Effector memory CD4-positive, alpha-beta T cell (primary cell): ENCODE measurements around the gene PIP4P1.
A peak's percentile ranks its signal among the peaks of the same experiment; 100 is the strongest.
"Not testable (repeated sequence)": the region's sequence is repeated elsewhere in the genome, so short reads cannot be mapped to it uniquely, and the experiment has no call there.

Experiments used
- DNase-seq, 3 donors: peaks; one replicate each; pipeline ENCODE4 v3.0.0-alpha.2; 2020
- H3K27ac ChIP-seq: 2 replicates; pipeline ENCODE4 v1.7.0; 2013; ENCODE audit warnings: mild to moderate bottlenecking, low read length, moderate library complexity; ENCODE audit not compliant: insufficient read depth, poor library complexity, severe bottlenecking
- H3K27me3 ChIP-seq: replicated peaks from 2 replicates; pipeline ENCODE4 v1.7.0; 2013; ENCODE audit warnings: mild to moderate bottlenecking, low read length; ENCODE audit not compliant: insufficient read depth, control insufficient read depth, poor library complexity, severe bottlenecking
- H3K36me3 ChIP-seq: 2 replicates; pipeline ENCODE4 v1.7.0; 2013; ENCODE audit warnings: mild to moderate bottlenecking, low read length, moderate library complexity; ENCODE audit not compliant: control insufficient read depth, insufficient read depth
- H3K4me1 ChIP-seq: 2 replicates; pipeline ENCODE4 v1.7.0; 2013; ENCODE audit warnings: low read length, mild to moderate bottlenecking; ENCODE audit not compliant: control insufficient read depth, insufficient read depth, poor library complexity, severe bottlenecking
- H3K4me3 ChIP-seq: 2 replicates; pipeline ENCODE4 v1.7.0; 2013; ENCODE audit warnings: low read length, low read depth, mild to moderate bottlenecking; ENCODE audit not compliant: insufficient read depth, poor library complexity, severe bottlenecking
- H3K9me3 ChIP-seq: 2 replicates; pipeline ENCODE4 v1.7.0; 2013; ENCODE audit warnings: mild to moderate bottlenecking, low read length, moderate library complexity; ENCODE audit not compliant: control insufficient read depth

The PIP4P1 gene

DNA sequence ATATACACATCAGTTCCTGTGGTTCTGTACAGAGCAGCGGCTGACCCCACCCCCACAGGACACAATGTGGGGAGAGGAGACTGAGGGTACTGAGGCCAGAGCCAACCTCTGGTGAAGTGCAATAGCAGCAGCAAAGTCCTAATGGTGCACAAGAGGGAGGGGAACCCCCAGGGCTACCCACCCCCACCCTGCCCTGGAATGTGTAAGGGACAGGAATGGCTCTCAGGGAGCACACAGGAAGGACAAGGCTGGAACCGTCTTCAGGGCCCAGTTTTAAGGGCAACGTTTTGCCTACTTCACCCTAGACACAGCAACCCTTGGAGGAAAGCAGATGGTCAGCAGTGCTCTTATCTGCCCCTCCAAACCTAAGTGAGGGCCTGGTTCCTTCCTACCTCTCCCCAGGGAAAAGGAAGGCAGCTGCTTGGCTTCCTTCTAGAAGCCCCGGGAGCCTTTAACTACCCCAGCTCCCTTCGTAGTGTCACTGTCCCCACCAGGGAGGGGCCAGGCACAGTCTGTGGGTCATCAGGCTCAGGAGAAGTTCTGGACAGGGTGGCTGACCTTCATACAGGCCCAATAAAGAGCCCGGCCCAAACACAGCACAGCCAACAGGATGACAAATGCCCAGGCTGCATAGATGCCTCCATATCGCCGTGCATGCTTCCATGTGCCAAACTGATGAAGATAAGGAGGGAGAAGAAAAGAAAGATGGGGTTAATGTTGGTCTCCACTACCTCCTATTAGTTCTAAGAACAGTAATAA is 3.0 kb downstream of the PIP4P1 start:
- Histone ChIP-seq H3K27ac (peak overlapping the region; percentile 25), H3K9me3 (no peaks in the 10 kb centered on the region), H3K36me3 (peaks cover 39% of the 10 kb centered on the region), H3K27me3 (no peaks in the 10 kb centered on the region), H3K4me3 (no peak overlapping the region), H3K4me1 (peaks cover 12% of the 10 kb centered on the region)
- no peak for DNase-seq

DNA sequence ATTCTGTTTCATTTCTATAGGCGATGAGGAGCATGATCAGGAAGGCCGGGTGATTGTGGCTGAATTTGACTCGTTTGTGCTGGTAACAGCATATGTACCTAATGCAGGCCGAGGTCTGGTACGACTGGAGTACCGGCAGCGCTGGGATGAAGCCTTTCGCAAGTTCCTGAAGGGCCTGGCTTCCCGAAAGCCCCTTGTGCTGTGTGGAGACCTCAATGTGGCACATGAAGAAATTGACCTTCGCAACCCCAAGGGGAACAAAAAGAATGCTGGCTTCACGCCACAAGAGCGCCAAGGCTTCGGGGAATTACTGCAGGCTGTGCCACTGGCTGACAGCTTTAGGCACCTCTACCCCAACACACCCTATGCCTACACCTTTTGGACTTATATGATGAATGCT is 4.3 kb downstream of the PIP4P1 start:
- Histone ChIP-seq H3K27ac (no peak overlapping the region), H3K36me3 (peaks cover 41% of the 10 kb centered on the region), H3K4me1 (peaks cover 12% of the 10 kb centered on the region), H3K9me3 (no peaks in the 10 kb centered on the region), H3K27me3 (no peaks in the 10 kb centered on the region), H3K4me3 (no peak overlapping the region)
- DNase-seq: no peak

DNA sequence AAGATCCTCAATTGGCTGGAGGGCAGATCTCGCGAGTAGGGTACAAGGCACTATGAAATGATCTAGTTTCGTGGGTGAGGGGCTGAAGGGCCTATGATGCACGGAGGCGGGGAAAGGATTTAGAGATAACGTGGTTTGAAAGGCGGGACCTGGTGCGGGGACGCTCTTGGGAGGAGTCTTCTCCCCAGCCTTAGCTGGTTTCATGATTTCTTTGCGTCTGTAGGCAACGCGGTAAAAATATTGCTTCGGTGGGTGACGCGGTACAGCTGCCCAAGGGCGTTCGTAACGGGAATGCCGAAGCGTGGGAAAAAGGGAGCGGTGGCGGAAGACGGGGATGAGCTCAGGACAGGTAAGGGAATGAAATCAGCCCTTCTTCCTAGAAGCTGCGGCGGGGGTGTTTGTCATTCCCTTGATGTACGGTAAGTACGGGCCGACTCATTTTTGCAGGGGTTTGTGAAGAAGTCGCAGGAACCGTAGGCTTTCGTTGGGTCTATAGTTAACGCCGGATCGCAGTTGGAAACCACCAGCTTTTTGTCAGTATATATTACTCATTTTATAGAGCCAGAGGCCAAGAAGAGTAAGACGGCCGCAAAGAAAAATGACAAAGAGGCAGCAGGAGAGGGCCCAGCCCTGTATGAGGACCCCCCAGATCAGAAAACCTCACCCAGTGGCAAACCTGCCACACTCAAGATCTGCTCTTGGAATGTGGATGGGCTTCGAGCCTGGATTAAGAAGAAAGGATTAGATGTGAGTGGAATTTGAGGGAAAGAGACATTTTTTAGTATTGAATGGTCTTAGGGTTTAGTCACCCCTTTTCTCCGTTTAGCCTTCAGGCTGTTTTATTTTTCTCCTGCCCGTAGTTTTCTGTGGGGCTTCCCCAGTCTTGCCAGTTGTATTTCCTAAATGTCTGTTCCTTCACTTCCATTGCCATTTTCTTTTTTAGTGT is 5.6 kb downstream of the PIP4P1 start:
- Histone ChIP-seq H3K4me1 (peaks cover 12% of the 10 kb centered on the region), H3K4me3 (peak overlapping the region; percentile 80), H3K36me3 (peaks cover 52% of the 10 kb centered on the region), H3K9me3 (no peaks in the 10 kb centered on the region), H3K27ac (peak overlapping the region; percentile 90), H3K27me3 (no peaks in the 10 kb centered on the region)
- no peak for DNase-seq

DNA sequence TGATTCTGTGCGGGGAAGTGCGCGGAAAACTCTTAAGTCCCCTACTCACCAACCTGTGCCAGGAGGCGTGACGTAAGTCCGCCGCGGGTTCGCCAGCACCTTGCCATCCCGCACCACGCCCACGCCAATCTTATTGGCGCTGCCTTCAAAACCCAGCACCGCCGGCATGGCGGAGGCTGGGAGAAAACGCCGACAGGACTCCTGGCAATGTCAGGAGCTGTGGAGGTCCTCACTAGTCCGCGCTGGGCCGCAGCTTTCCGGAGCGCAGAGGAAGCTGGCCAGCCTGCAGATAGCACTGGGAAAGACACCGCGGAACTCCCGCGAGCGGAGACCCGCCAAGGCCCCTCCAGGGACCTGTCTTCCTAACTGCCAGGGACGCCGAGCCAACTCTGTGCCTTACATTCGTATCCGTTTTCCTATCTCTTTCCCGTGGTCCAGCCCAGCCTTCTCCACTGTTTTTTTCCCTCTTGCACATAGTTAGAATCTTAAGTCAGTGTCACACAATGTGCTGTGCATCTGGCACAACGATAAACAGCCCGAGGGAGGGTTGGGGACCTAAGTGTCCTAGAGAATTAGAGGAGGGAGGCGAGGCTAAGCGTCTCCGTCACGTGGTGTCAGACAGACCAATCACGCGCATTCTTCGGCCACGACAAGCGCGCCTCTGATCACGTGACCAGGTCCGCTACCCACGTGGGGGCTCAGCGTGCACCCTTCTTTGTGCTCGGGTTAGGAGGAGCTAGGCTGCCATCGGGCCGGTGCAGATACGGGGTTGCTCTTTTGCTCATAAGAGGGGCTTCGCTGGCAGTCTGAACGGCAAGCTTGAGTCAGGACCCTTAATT is 6.5 kb downstream of the PIP4P1 start, which contains the start of the genes APEX1 and OSGEP:
TSS of gene APEX1 (plus strand) at position 711 of the 839 bp plus-strand sequence. CDS start 420 bp downstream, outside the sequence.
TSS of gene OSGEP (minus strand) at position 297 of the 839 bp plus-strand sequence. CDS start at position 168, 129 bp downstream.
- Histone ChIP-seq H3K27ac (peak within 1 kb of the TSS; percentile 90), H3K4me1 (peaks cover 12% of the 10 kb centered on the region), H3K4me3 (peak within 1 kb of the TSS; percentile 80), H3K9me3 (no peaks in the 10 kb centered on the region), H3K36me3 (peaks cover 55% of the 10 kb centered on the region), H3K27me3 (no peaks in the 10 kb centered on the region)
- peak; percentile 91 to 98 (median 96) for DNase-seq

DNA sequence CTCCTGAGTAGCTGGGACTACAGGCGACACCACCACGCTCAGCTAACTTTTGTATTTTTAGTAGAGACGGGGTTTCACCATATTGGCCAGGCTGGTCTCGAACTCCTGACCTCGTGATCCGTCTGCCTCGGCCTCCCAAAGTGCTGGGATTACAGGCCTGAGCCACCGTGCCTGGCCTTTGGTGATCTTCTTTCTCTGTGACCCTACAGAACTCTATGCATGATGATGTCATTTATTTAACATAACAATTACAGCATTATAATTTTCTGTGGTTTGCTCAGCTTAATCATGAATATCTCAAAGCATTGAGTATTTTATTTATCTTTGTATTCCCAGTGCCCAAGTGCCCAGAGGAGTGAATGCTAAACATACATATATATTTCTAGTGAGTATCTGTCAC is 8.4 kb downstream of the PIP4P1 start:
- H3K27me3 ChIP-seq, DNase-seq, H3K4me3 ChIP-seq, H3K9me3 ChIP-seq, H3K27ac ChIP-seq: not testable (repeated sequence)
- Histone ChIP-seq H3K36me3 (peaks cover 55% of the 10 kb centered on the region), H3K4me1 (peaks cover 12% of the 10 kb centered on the region)

DNA sequence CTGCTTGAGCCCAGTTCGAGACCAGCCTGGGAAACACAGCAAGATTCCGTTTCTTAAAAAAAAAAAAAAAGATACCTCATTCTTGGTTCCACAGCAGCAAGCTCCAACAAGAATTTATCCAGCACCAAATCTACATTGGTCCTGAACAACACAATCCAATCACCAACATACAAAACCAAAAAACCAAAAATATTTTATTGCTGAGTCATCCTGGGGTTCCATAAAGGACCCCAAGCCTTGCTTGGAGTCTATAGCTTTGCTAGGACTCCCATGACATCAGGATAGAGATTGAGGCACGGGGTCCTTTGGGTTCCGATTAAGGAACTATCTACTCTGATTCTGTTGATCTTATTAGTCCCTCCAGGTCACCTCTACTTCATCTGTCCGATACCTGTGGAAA is 14.3 kb downstream of the PIP4P1 start:
- no peak overlapping the region for H3K4me3 ChIP-seq
- H3K9me3 ChIP-seq: no peaks in the 10 kb centered on the region
- H3K27me3 ChIP-seq: no peaks in the 10 kb centered on the region
- no peaks in the 10 kb centered on the region for H3K4me1 ChIP-seq
- H3K27ac ChIP-seq: no peak overlapping the region
- peaks cover 57% of the 10 kb centered on the region for H3K36me3 ChIP-seq
- DNase-seq: no peak

DNA sequence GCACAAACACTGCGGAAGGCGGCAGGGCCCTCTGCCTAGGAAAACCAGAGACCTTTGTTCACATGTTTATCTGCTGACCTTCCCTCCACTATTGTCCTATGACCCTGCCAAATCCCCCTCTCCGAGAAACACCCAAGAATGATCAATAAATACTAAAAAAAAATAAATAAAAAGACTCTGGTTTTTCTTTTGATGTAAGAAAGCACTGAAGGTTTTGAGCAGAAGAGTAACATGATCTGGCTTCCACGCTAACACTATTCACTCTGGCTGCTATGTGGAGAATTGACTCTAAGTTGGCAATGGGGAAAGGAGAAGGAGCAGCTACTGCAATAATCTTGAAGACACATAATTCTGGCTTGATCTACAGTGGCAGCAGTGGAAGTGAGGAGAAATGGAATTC is 17.6 kb downstream of the PIP4P1 start:
- not testable (repeated sequence) for DNase-seq, H3K27ac ChIP-seq, H3K4me3 ChIP-seq, H3K4me1 ChIP-seq, H3K27me3 ChIP-seq, H3K9me3 ChIP-seq
- H3K36me3 ChIP-seq: peaks cover 27% of the 10 kb centered on the region

DNA sequence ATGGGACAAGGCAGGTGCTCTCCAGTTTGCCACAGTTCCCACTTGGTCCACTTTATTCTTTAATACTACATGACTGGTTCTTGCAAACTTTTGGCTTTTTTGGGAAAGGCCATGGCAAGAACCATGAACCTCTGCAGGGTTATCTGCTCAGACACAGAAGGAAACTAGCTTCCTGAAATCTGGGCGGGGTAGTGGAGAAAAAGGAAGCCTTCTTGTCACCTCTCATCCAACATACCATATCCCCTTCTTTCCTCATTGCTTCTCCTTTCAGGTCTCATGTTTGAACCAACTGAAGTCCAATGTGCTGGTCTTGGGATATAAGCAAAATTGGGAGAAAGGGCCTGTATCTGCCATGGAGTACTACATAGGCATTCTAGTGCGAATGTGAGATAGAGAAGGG is 19.8 kb downstream of the PIP4P1 start:
- Histone ChIP-seq H3K4me1 (peaks cover 6% of the 10 kb centered on the region), H3K27ac (no peak overlapping the region)

DNA sequence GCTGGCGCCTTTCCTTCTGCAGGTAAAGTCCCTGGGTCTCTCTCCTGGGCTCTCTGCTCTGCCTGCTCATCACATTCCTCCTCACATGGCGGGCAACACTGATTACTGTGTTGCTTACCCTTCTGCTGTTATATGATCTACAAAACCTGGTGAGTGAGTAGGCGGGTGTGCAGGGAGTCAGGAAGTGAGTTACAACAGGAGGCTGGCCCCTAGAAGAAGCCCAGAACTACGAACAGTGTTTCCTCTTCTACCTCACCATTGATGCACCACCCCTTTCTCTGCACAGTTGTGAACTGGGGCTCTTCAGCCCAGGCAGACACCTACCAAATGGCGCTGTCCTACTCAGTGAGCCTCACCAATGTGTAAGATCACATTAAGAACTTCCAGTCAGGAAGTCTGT is 20.4 kb downstream of the PIP4P1 start:
- Histone ChIP-seq H3K27me3 (no peaks in the 10 kb centered on the region), H3K4me3 (no peak overlapping the region), H3K27ac (no peak overlapping the region), H3K9me3 (no peaks in the 10 kb centered on the region), H3K4me1 (peaks cover 6% of the 10 kb centered on the region), H3K36me3 (no peaks in the 10 kb centered on the region)
- DNase-seq: no peak

More for the DNA sequence above, 19.8 kb downstream of the PIP4P1 start:
- DNase-seq: no peak
- no peak overlapping the region for H3K4me3 ChIP-seq
- H3K36me3 ChIP-seq: peaks cover 5% of the 10 kb centered on the region
- no peaks in the 10 kb centered on the region for H3K27me3 ChIP-seq
- no peaks in the 10 kb centered on the region for H3K9me3 ChIP-seq
